ENCODE results near the gene DST. TPM values are rescaled to one million over a fixed set of nuclear protein-coding genes. Genes with fewer than 3 reads are reported as not detected.

DST gene
- total and polyA plus RNA-seq, 4 donors = 47.2 to 578 (median 371) TPM

- Histone ChIP-seq H3K4me3 (ENCODE audit: low read length in 2 of 2) (no peak overlapping the region), H3K27me3 (ENCODE audit: control insufficient read depth in 1 of 2, insufficient read depth in 2 of 2, low read length in 1 of 2) (no peaks in the 10 kb centered on the region), H3K9me3 (ENCODE audit: control insufficient read depth, low read length) (no peaks in the 10 kb centered on the region), H3K36me3 (ENCODE audit: control insufficient read depth in 1 of 2, insufficient read depth in 2 of 2, low read length in 1 of 2) (no peaks in the 10 kb centered on the region), H3K27ac (ENCODE audit: low read depth in 1 of 2, low read length in 2 of 2) (no peak overlapping the region), H3K4me1 (ENCODE audit: control insufficient read depth in 1 of 2, insufficient read depth in 2 of 2, low read length in 2 of 2) (peaks cover 2 to 3% of the 10 kb centered on the region in 2 donors)
- WGBS, 2 donors = 5 to 7% methylated on average over 1 of the region's 1 CpG
- intact Hi-C loops (cut with DNase I) = loop anchor here in 1 of 2 donors (5.0 kb wide), 1 partner anchor 33 kb away; no protein-coding TSS in a partner anchor
- ATAC-seq (ENCODE audit: low FRiP score) = no peak
- no peak for DNase-seq
Measured at GRCh38 chr6:56649053-56649769, 6.5 kb upstream of the DST start.

- intact Hi-C loops (cut with DNase I) = loop anchor here in 1 of 2 donors (5.0 kb wide), 1 partner anchor 35 kb away; no protein-coding TSS in a partner anchor
- DNase-seq (no peak), ATAC-seq (ENCODE audit: low FRiP score) (no peak)
- no peaks in the 10 kb centered on the region for H3K9me3 ChIP-seq (ENCODE audit: control insufficient read depth, low read length)
- no peak overlapping the region for H3K27ac ChIP-seq (ENCODE audit: low read depth in 1 of 2, low read length in 2 of 2)
- H3K27me3 ChIP-seq (ENCODE audit: control insufficient read depth in 1 of 2, insufficient read depth in 2 of 2, low read length in 1 of 2) = no peaks in the 10 kb centered on the region
- WGBS, 2 donors = 84 to 90% methylated on average over 12 of the region's 12 CpGs
- H3K4me1 ChIP-seq (ENCODE audit: control insufficient read depth in 1 of 2, insufficient read depth in 2 of 2, low read length in 2 of 2) = peaks cover 2 to 6% of the 10 kb centered on the region in 2 donors
- no peaks in the 10 kb centered on the region for H3K36me3 ChIP-seq (ENCODE audit: control insufficient read depth in 1 of 2, insufficient read depth in 2 of 2, low read length in 1 of 2)
- no peak overlapping the region for H3K4me3 ChIP-seq (ENCODE audit: low read length in 2 of 2)
Measured at GRCh38 chr6:56647172-56647762, 4.6 kb upstream of the DST start.

- no peak overlapping the region for H3K27ac ChIP-seq (ENCODE audit: low read depth in 1 of 2, low read length in 2 of 2)
- 63 to 70% methylated on average over 5 of the region's 5 CpGs for WGBS, 2 donors
- DNase-seq (no peak), ATAC-seq (ENCODE audit: low FRiP score) (no peak)
- H3K9me3 ChIP-seq (ENCODE audit: control insufficient read depth, low read length) = no peaks in the 10 kb centered on the region
- peaks cover 0 to 4% of the 10 kb centered on the region in 2 donors for H3K4me1 ChIP-seq (ENCODE audit: control insufficient read depth in 1 of 2, insufficient read depth in 2 of 2, low read length in 2 of 2)
- no peak overlapping the region for H3K4me3 ChIP-seq (ENCODE audit: low read length in 2 of 2)
- H3K27me3 ChIP-seq (ENCODE audit: control insufficient read depth in 1 of 2, insufficient read depth in 2 of 2, low read length in 1 of 2) = no peaks in the 10 kb centered on the region
- H3K36me3 ChIP-seq (ENCODE audit: control insufficient read depth in 1 of 2, insufficient read depth in 2 of 2, low read length in 1 of 2) = no peaks in the 10 kb centered on the region
- intact Hi-C loops (cut with DNase I) = loop anchor here (2.0 to 5.0 kb wide), 2 partner anchors 53 to 110 kb away; no protein-coding TSS in a partner anchor
Measured at GRCh38 chr6:56644366-56644765, 1.7 kb upstream of the DST start.

GRCh38 chr6:56643379-56644089, 845 bp upstream of the DST start:
- Histone ChIP-seq H3K36me3 (ENCODE audit: control insufficient read depth in 1 of 2, insufficient read depth in 2 of 2, low read length in 1 of 2) (no peaks in the 10 kb centered on the region), H3K9me3 (ENCODE audit: control insufficient read depth, low read length) (no peaks in the 10 kb centered on the region), H3K27ac (ENCODE audit: low read depth in 1 of 2, low read length in 2 of 2) (no peak overlapping the region), H3K4me1 (ENCODE audit: control insufficient read depth in 1 of 2, insufficient read depth in 2 of 2, low read length in 2 of 2) (peaks cover 0 to 3% of the 10 kb centered on the region in 2 donors), H3K4me3 (ENCODE audit: low read length in 2 of 2) (no peak overlapping the region), H3K27me3 (ENCODE audit: control insufficient read depth in 1 of 2, insufficient read depth in 2 of 2, low read length in 1 of 2) (no peaks in the 10 kb centered on the region)
- ATAC-seq (ENCODE audit: low FRiP score) = no peak
- 70 to 73% methylated on average over 4 of the region's 4 CpGs for WGBS, 2 donors
- no peak for DNase-seq
- intact Hi-C loops (cut with DNase I) = loop anchor here (2.0 to 5.0 kb wide), 2 partner anchors 54 to 111 kb away; no protein-coding TSS in a partner anchor

- Histone ChIP-seq H3K36me3 (ENCODE audit: control insufficient read depth in 1 of 2, insufficient read depth in 2 of 2, low read length in 1 of 2) (no peaks in the 10 kb centered on the region), H3K4me1 (ENCODE audit: control insufficient read depth in 1 of 2, insufficient read depth in 2 of 2, low read length in 2 of 2) (peaks cover 0 to 3% of the 10 kb centered on the region in 2 donors), H3K4me3 (ENCODE audit: low read length in 2 of 2) (no peak overlapping the region), H3K27ac (ENCODE audit: low read depth in 1 of 2, low read length in 2 of 2) (no peak overlapping the region), H3K27me3 (ENCODE audit: control insufficient read depth in 1 of 2, insufficient read depth in 2 of 2, low read length in 1 of 2) (no peaks in the 10 kb centered on the region), H3K9me3 (ENCODE audit: control insufficient read depth, low read length) (no peaks in the 10 kb centered on the region)
- ATAC-seq (ENCODE audit: low FRiP score) (no peak), DNase-seq (no peak)
- 93 to 96% methylated on average over 4 of the region's 4 CpGs for WGBS, 2 donors
- intact Hi-C loops (cut with DNase I) = loop anchor here (2.0 to 5.0 kb wide), 2 partner anchors 57 to 58 kb away; no protein-coding TSS in a partner anchor
Measured at GRCh38 chr6:56640374-56640773, 2.3 kb downstream of the DST start.

- Histone ChIP-seq H3K36me3 (ENCODE audit: control insufficient read depth in 1 of 2, insufficient read depth in 2 of 2, low read length in 1 of 2) (peaks cover 0 to 2% of the 10 kb centered on the region in 2 donors), H3K9me3 (ENCODE audit: control insufficient read depth, low read length) (no peaks in the 10 kb centered on the region), H3K27ac (ENCODE audit: low read depth in 1 of 2, low read length in 2 of 2) (no peak overlapping the region), H3K27me3 (ENCODE audit: control insufficient read depth in 1 of 2, insufficient read depth in 2 of 2, low read length in 1 of 2) (no peaks in the 10 kb centered on the region), H3K4me3 (ENCODE audit: low read length in 2 of 2) (no peak overlapping the region), H3K4me1 (ENCODE audit: control insufficient read depth in 1 of 2, insufficient read depth in 2 of 2, low read length in 2 of 2) (peaks cover 0 to 3% of the 10 kb centered on the region in 2 donors)
- no peak for DNase-seq
- intact Hi-C loops (cut with DNase I) = loop anchor here (5.0 kb wide), 1 partner anchor 214 kb away; no protein-coding TSS in a partner anchor
- ATAC-seq (ENCODE audit: low FRiP score) = no peak
Measured at GRCh38 chr6:56638760-56639159, 3.9 kb downstream of the DST start.

GRCh38 chr6:56637640-56638039, 5.0 kb downstream of the DST start:
- H3K9me3 ChIP-seq (ENCODE audit: control insufficient read depth, low read length) = no peaks in the 10 kb centered on the region
- peaks cover 0 to 2% of the 10 kb centered on the region in 2 donors for H3K36me3 ChIP-seq (ENCODE audit: control insufficient read depth in 1 of 2, insufficient read depth in 2 of 2, low read length in 1 of 2)
- H3K27ac ChIP-seq (ENCODE audit: low read depth in 1 of 2, low read length in 2 of 2) = no peak overlapping the region
- H3K4me1 ChIP-seq (ENCODE audit: control insufficient read depth in 1 of 2, insufficient read depth in 2 of 2, low read length in 2 of 2) = no peaks in the 10 kb centered on the region
- no peak overlapping the region for H3K4me3 ChIP-seq (ENCODE audit: low read length in 2 of 2)
- intact Hi-C loops (cut with DNase I) = loop anchor here (5.0 kb wide), 1 partner anchor 215 kb away; no protein-coding TSS in a partner anchor
- no peaks in the 10 kb centered on the region for H3K27me3 ChIP-seq (ENCODE audit: control insufficient read depth in 1 of 2, insufficient read depth in 2 of 2, low read length in 1 of 2)
- no peak for DNase-seq
- ATAC-seq (ENCODE audit: low FRiP score) = peak; percentile 83
- WGBS, 2 donors = 0% methylated on average over 2 of the region's 2 CpGs

- Histone ChIP-seq H3K36me3 (ENCODE audit: control insufficient read depth in 1 of 2, insufficient read depth in 2 of 2, low read length in 1 of 2) (peaks cover 0 to 6% of the 10 kb centered on the region in 2 donors), H3K4me3 (ENCODE audit: low read length in 2 of 2) (no peak overlapping the region), H3K4me1 (ENCODE audit: control insufficient read depth in 1 of 2, insufficient read depth in 2 of 2, low read length in 2 of 2) (no peaks in the 10 kb centered on the region), H3K27ac (ENCODE audit: low read depth in 1 of 2, low read length in 2 of 2) (no peak overlapping the region), H3K27me3 (ENCODE audit: control insufficient read depth in 1 of 2, insufficient read depth in 2 of 2, low read length in 1 of 2) (no peaks in the 10 kb centered on the region), H3K9me3 (ENCODE audit: control insufficient read depth, low read length) (no peaks in the 10 kb centered on the region)
- WGBS, 2 donors = 92 to 93% methylated on average over 5 of the region's 5 CpGs
- no peak for ATAC-seq (ENCODE audit: low FRiP score)
- intact Hi-C loops (cut with DNase I) = no loop called here
- no peak for DNase-seq
Measured at GRCh38 chr6:56628105-56628504, 14.6 kb downstream of the DST start.
